Osteoblast (primary cell): ENCODE results near the gene CGB1. TPM values are rescaled to one million over a fixed set of nuclear protein-coding genes. Genes with fewer than 3 reads are reported as not detected.
A peak's percentile ranks its signal among the peaks of the same experiment; 100 is the strongest.

Source experiments
- DNase-seq: peaks from one replicate; pipeline ENCODE4 v3.0.0; 2011; ENCODE audit warnings: low spot score, mixed read lengths; ENCODE audit not compliant: insufficient read length; ENCODE audit errors: missing footprints
- H2AFZ ChIP-seq: 2 replicates; pipeline ENCODE4 v1.6.0; 2011; ENCODE audit warnings: mild to moderate bottlenecking, low read length
- H3K27ac ChIP-seq: 2 replicates; pipeline ENCODE4 v1.5.1; 2011; ENCODE audit warnings: mild to moderate bottlenecking, low read depth, low read length, moderate library complexity
- H3K27me3 ChIP-seq: 2 replicates; pipeline ENCODE4 v1.6.0; 2012; ENCODE audit warnings: mild to moderate bottlenecking, control low read depth, inconsistent platforms, low read length, moderate library complexity; ENCODE audit not compliant: insufficient read depth
- H3K36me3 ChIP-seq: 2 replicates; pipeline ENCODE4 v1.5.1; 2011; ENCODE audit warnings: mild to moderate bottlenecking, low read length, control low read depth, moderate library complexity; ENCODE audit not compliant: insufficient read depth
- H3K4me1 ChIP-seq: 2 replicates; pipeline ENCODE4 v1.5.1; 2011; ENCODE audit warnings: mild to moderate bottlenecking, low read length, control low read depth, moderate library complexity; ENCODE audit not compliant: insufficient read depth
- H3K4me2 ChIP-seq: 2 replicates; pipeline ENCODE4 v1.6.0; 2011; ENCODE audit warnings: mild to moderate bottlenecking, low read length; ENCODE audit not compliant: insufficient read depth
- H3K4me3 ChIP-seq: fragments of 200-600 bp; sonication (generic); 3 replicates; pipeline ENCODE4 v1.5.1; 2012; ENCODE audit warnings: mild to moderate bottlenecking, low read length, inconsistent platforms; ENCODE audit not compliant: insufficient read depth
- H3K79me2 ChIP-seq: 2 replicates; pipeline ENCODE4 v1.6.0; 2012; ENCODE audit warnings: mild to moderate bottlenecking, low read length, control low read depth, inconsistent platforms; ENCODE audit not compliant: insufficient read depth
- H3K9me3 ChIP-seq: 2 replicates; pipeline ENCODE4 v1.5.1; 2011; ENCODE audit warnings: low read depth, low read length, control low read depth
- H4K20me1 ChIP-seq: 2 replicates; pipeline ENCODE4 v1.6.0; 2012; ENCODE audit warnings: mild to moderate bottlenecking, low read length, control low read depth; ENCODE audit not compliant: insufficient read depth
- CTCF ChIP-seq: IDR thresholded peaks from 2 replicates; pipeline ENCODE4 v1.5.1; 2011; ENCODE audit warnings: mild to moderate bottlenecking, low read depth, low read length, moderate library complexity; ENCODE audit errors: extremely low read depth
- total RNA-seq: library from RNA; depleted of rRNA; stranded (reverse); fragments of >200 nt; gene quantifications from 2 replicates; pipeline ENCODE4 v1.2.3, GENCODE V29; 2012

CGB1 gene
- total RNA-seq, 1 donor = not detected

- Histone ChIP-seq H3K36me3 (peaks cover 38% of the 10 kb centered on the region), H4K20me1 (no peaks in the 10 kb centered on the region), H3K79me2 (no peaks in the 10 kb centered on the region), H3K27me3 (no peaks in the 10 kb centered on the region), H2AFZ (no peak overlapping the region), H3K4me3 (no peak overlapping the region), H3K4me1 (peaks cover 14% of the 10 kb centered on the region), H3K27ac (peak overlapping the region; percentile 30), H3K9me3 (no peaks in the 10 kb centered on the region), H3K4me2 (no peak overlapping the region)
- TF ChIP-seq CTCF = no peak
- peak; percentile 93 for DNase-seq
Observed at GRCh38 chr19:49014123-49014869, 22.4 kb downstream of the CGB1 start.

- Histone ChIP-seq H3K36me3 (peaks cover 51% of the 10 kb centered on the region), H3K9me3 (no peaks in the 10 kb centered on the region), H2AFZ (no peak overlapping the region), H3K4me3 (no peak overlapping the region), H3K27me3 (no peaks in the 10 kb centered on the region), H3K79me2 (no peaks in the 10 kb centered on the region), H3K27ac (no peak overlapping the region), H3K4me1 (no peaks in the 10 kb centered on the region), H4K20me1 (no peaks in the 10 kb centered on the region), H3K4me2 (no peak overlapping the region)
- DNase-seq = peak; percentile 9
- no peak for TF ChIP-seq CTCF
Observed at GRCh38 chr19:49011194-49011593, 25.5 kb downstream of the CGB1 start.

- no peaks in the 10 kb centered on the region for H3K9me3 ChIP-seq
- DNase-seq = no peak
- H4K20me1 ChIP-seq = no peaks in the 10 kb centered on the region
- no peak overlapping the region for H3K4me2 ChIP-seq
- H3K27me3 ChIP-seq = no peaks in the 10 kb centered on the region
- H3K27ac ChIP-seq = no peak overlapping the region
- no peaks in the 10 kb centered on the region for H3K4me1 ChIP-seq
- no peaks in the 10 kb centered on the region for H3K79me2 ChIP-seq
- no peak for TF ChIP-seq CTCF
- peaks cover 51% of the 10 kb centered on the region for H3K36me3 ChIP-seq
- no peak overlapping the region for H2AFZ ChIP-seq
- no peak overlapping the region for H3K4me3 ChIP-seq
Observed at GRCh38 chr19:49010453-49010852, 26.2 kb downstream of the CGB1 start.

GRCh38 chr19:49009828-49010227, 26.9 kb downstream of the CGB1 start:
- TF ChIP-seq CTCF = no peak
- Histone ChIP-seq H3K9me3 (no peaks in the 10 kb centered on the region), H2AFZ (no peak overlapping the region), H3K79me2 (no peaks in the 10 kb centered on the region), H3K27ac (no peak overlapping the region), H3K4me3 (no peak overlapping the region), H3K4me1 (no peaks in the 10 kb centered on the region), H3K36me3 (peaks cover 51% of the 10 kb centered on the region), H3K27me3 (no peaks in the 10 kb centered on the region), H4K20me1 (no peaks in the 10 kb centered on the region), H3K4me2 (no peak overlapping the region)
- peak; percentile 8 for DNase-seq
